ENCODE results near the gene DAGLA.

The DAGLA gene

GRCh38 chr11:61713906-61714305 is 33.7 kb downstream of the DAGLA start:
- H3K27ac ChIP-seq, result no peak overlapping the region
- no peak for TF ChIP-seq CTCF (conservative IDR thresholded peaks at IDR 0.05)

GRCh38 chr11:61714316-61714715 is 34.1 kb downstream of the DAGLA start:
- no peak overlapping the region for H3K27ac ChIP-seq
- no peak for TF ChIP-seq CTCF (conservative IDR thresholded peaks at IDR 0.05)

- no peak overlapping the region for H3K27ac ChIP-seq
- no peak for TF ChIP-seq CTCF (conservative IDR thresholded peaks at IDR 0.05)
Observed at GRCh38 chr11:61714916-61715315, 34.7 kb downstream of the DAGLA start.

- H3K27ac ChIP-seq, result no peak overlapping the region
- no peak for TF ChIP-seq CTCF (conservative IDR thresholded peaks at IDR 0.05)
Observed at GRCh38 chr11:61715867-61716266, 35.7 kb downstream of the DAGLA start.

- H3K27ac ChIP-seq, result no peak overlapping the region
Observed at GRCh38 chr11:61716478-61717285, 36.5 kb downstream of the DAGLA start.

GRCh38 chr11:61717286-61718033 is 37.3 kb downstream of the DAGLA start:
- H3K27ac ChIP-seq, result no peak overlapping the region
- TF ChIP-seq CTCF (conservative IDR thresholded peaks at IDR 0.05), result no peak

More at GRCh38 chr11:61716478-61717285, 36.5 kb downstream of the DAGLA start:
- no peak for TF ChIP-seq CTCF (conservative IDR thresholded peaks at IDR 0.05)

GRCh38 chr11:61718046-61718531 is 37.9 kb downstream of the DAGLA start:
- H3K27ac ChIP-seq, result no peak overlapping the region
- no peak for TF ChIP-seq CTCF (conservative IDR thresholded peaks at IDR 0.05)
